ENCODE results near the gene SNN. TPM values are rescaled to one million over a fixed set of nuclear protein-coding genes. Genes with fewer than 3 reads are reported as not detected.

SNN gene
- total and polyA plus RNA-seq, 2 of the 4 experiments (the other 2 are of a cell fraction) = 10.0 to 13.0 TPM

GRCh38 chr16:11719762-11720161 lies 51.5 kb downstream of the SNN start:
- Histone ChIP-seq H2BK15ac (ENCODE audit: low read depth, low read length) (no peak overlapping the region), H4K20me1 (ENCODE audit: insufficient read depth, low read length) (peaks cover 5% of the 10 kb centered on the region; the same call in 1 of the 2 replicates), H3K4me3 (ENCODE audit: insufficient read depth, low read depth, low read length) (no peak overlapping the region), H3K9me1 (ENCODE audit: insufficient read depth, low read length) (no peaks in the 10 kb centered on the region), H3K4me1 (ENCODE audit: control insufficient read depth, insufficient read depth, low read length) (peaks cover 2% of the 10 kb centered on the region), H2AK9ac (replicated peaks; ENCODE audit: low read depth, low read length, poor library complexity) (no peak overlapping the region), H2AK5ac (ENCODE audit: low read depth, low read length) (no peak overlapping the region), H2BK120ac (ENCODE audit: low read depth, low read length) (no peak overlapping the region), H3K9ac (ENCODE audit: low read depth, low read length) (no peak overlapping the region), H2AFZ (replicated peaks; ENCODE audit: low read length, poor library complexity) (no peak overlapping the region), H3K79me1 (ENCODE audit: low read depth in 1 of 2, low read length in 2 of 2) (peaks cover 21 to 25% of the 10 kb centered on the region in 2 experiments), H4K5ac (ENCODE audit: low read depth, low read length) (no peak overlapping the region), H3K27me3 (ENCODE audit: control insufficient read depth, insufficient read depth, low read length) (no peaks in the 10 kb centered on the region), H2BK20ac (ENCODE audit: low read depth, low read length) (no peak overlapping the region), H3K4ac (ENCODE audit: low read depth, low read length) (no peak overlapping the region), H3K56ac (ENCODE audit: extremely low read depth, insufficient read depth, low read length) (no peak overlapping the region), H4K8ac (ENCODE audit: low read depth in 2 of 2, low read length in 2 of 2) (no peak overlapping the region), H2BK5ac (ENCODE audit: low read depth, low read length, poor library complexity, severe bottlenecking) (no peak overlapping the region), H3K27ac (ENCODE audit: insufficient read depth, low read length) (no peak overlapping the region), H3K9me3 (ENCODE audit: control insufficient read depth, insufficient read depth, low read length) (no peaks in the 10 kb centered on the region), H4K91ac (ENCODE audit: insufficient read depth, low read depth, low read length) (no peak overlapping the region), H3K14ac (replicated peaks; ENCODE audit: low read depth, low read length) (no peak overlapping the region), H3K4me2 (ENCODE audit: low read depth, low read length) (no peak overlapping the region), H3K23ac (ENCODE audit: low read depth, low read length) (no peak overlapping the region), H3K36me3 (ENCODE audit: control insufficient read depth, insufficient read depth, low read length) (peaks cover 31% of the 10 kb centered on the region), H3K18ac (ENCODE audit: low read depth, low read length) (no peak overlapping the region)
- no TSS peak for BruUV-seq (replicated peaks)
- POLR2A ChIA-PET (ENCODE audit: unreplicated experiment) = no interaction called here
- dilution Hi-C loops (cut with HindIII; ENCODE audit: low sequenced_read_pairs, unreplicated experiment) = no loop called here
- 100% methylated on average over 1 of the region's 4 CpGs; no CpG with 5 or more reads in 1 of the 2 experiments for WGBS, 2 experiments (ENCODE audit: extremely low coverage in 2 of 2, insufficient read length in 1 of 2)
- TF ChIP-seq CEBPB (IDR thresholded peaks at IDR 0.05; ENCODE audit: low read depth, low read length) (no peak), CHD1 (IDR thresholded peaks at IDR 0.05; ENCODE audit: low read depth, low read length) (no peak), FOS (IDR thresholded peaks at IDR 0.05; ENCODE audit: low read depth, low read length) (no peak), CTCF (conservative IDR thresholded peaks at IDR 0.05; ENCODE audit: low read depth, low read length) (no peak), USF2 (IDR thresholded peaks at IDR 0.05; ENCODE audit: low read depth, low read length) (no peak), ELK1 (IDR thresholded peaks at IDR 0.05; ENCODE audit: borderline replicate concordance, low read depth, low read length) (no peak), RCOR1 (IDR thresholded peaks at IDR 0.05; ENCODE audit: insufficient replicate concordance, low read length) (no peak), MAZ (IDR thresholded peaks at IDR 0.05; ENCODE audit: borderline replicate concordance, low read depth, low read length) (no peak), MXI1 (IDR thresholded peaks at IDR 0.05; ENCODE audit: borderline replicate concordance, low read depth, low read length) (no peak), BHLHE40 (IDR thresholded peaks at IDR 0.05; ENCODE audit: low read depth, low read length) (no peak), MAFK (IDR thresholded peaks at IDR 0.05; ENCODE audit: low read depth, low read length) (no peak), RAD21 (IDR thresholded peaks at IDR 0.05; ENCODE audit: low read length) (no peak), SMC3 (IDR thresholded peaks at IDR 0.05; ENCODE audit: low read depth, low read length) (no peak), RFX5 (IDR thresholded peaks at IDR 0.05; ENCODE audit: low read depth, low read length) (no peak), NFE2L2 (IDR thresholded peaks at IDR 0.05; ENCODE audit: low read depth, low read length) (no peak)
- ATAC-seq (ENCODE audit: low read depth) = no peak
- CTCF ChIA-PET = no interaction called here
- DNase-seq = no peak
- intact Hi-C loops (cut with micrococcal nuclease) = loop anchor here (10.0 kb wide), 1 partner anchor 755 kb away; no protein-coding TSS in a partner anchor
- in situ Hi-C loops (cut with MboI; ENCODE audit: low sequenced_read_pairs) = loop anchor here (10.0 kb wide), 1 partner anchor 755 kb away; no protein-coding TSS in a partner anchor
